Left hindlimb (tissue), 1 donor: ENCODE results near the gene DHX15.

Experiments
- DNase-seq: peaks from one replicate; pipeline ENCODE4 v3.0.0-alpha.2; 2018

The DHX15 gene

GRCh38 chr4:24584211-24584850 lies at the start of gene DHX15:
Gene DHX15 (minus strand): TSS chr4:24584554. CDS start chr4:24584393, 161 bp downstream.
- DNase-seq: peak; percentile 96

- DNase-seq: no peak
These were observed 47.7 kb upstream of the DHX15 start for GRCh38 chr4:24632011-24632410.

DNA sequence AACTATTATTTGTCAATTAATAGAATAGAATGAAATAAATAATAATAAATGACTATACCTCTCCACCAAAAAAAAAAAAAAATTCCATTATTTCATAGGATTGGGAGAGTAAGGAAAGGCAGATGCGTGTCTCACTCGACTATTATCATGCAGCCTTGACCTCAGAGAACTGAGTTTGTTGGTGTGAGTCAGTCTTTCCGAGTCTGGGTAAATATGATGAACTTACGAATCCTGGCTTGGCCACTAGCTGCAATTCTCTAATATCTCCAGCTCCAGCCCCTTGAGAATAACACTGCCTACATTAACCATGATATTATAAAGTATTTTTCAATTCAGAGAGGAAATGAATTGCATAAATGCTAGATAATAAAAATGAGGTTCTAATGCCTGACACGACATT lies 46.6 kb upstream of the DHX15 start:
- no peak for DNase-seq

- no peak for DNase-seq
These were observed 40.7 kb upstream of the DHX15 start for GRCh38 chr4:24625091-24625490.

- no peak for DNase-seq
These were observed 40.0 kb upstream of the DHX15 start for GRCh38 chr4:24624381-24624780.

DNA sequence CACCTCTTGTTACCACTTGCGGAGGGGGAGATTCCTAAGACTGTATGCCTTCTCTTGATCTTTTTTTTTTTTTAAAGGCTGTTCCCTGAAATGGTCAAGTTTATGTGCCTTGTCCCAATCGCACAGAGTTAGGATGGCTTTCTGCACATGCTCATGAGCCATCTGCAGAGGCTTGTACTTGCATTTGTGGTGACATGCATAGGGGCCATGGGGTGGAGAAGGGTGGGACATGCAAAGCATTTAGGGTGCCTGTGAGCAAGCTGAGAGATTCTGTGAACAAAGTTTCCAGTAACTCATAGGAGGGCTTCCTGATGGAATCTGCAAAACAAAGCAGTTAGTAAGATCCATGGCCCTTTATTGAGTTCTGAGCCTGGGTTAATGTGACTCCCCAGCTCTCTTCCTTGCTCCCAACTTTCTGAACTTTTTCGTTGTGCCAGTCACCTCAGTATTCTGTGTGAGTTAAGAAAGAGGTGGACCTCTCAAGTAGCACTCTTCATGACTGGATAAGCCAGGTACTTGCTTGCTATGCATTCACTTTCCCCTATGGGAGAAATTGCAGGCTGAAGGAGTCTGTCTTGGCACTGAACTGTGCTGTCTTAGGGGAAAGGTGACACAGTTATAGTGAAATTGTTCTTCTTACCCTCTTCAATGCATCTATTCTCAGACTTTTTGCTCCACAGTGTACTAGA lies 37.9 kb upstream of the DHX15 start:
- no peak for DNase-seq

DNA sequence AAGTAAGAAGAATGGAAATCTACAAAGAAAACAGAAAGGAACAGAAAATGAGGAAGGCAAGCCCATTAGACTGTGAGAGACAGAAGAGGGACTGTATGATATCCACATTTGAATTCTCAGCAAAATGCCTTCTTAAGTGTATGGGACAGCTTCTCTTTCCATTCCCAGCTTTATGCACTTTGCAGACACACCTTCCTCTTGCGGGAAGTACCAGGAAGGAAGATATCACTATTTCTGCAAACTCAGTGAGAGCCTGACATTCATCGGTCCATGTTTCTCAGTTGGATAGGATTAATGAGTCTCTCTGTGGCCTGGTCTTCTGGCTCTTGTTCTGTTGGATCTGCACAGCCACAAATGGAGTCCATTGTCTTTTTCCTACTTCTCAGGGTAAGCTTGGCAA lies 31.6 kb upstream of the DHX15 start:
- no peak for DNase-seq

DNA sequence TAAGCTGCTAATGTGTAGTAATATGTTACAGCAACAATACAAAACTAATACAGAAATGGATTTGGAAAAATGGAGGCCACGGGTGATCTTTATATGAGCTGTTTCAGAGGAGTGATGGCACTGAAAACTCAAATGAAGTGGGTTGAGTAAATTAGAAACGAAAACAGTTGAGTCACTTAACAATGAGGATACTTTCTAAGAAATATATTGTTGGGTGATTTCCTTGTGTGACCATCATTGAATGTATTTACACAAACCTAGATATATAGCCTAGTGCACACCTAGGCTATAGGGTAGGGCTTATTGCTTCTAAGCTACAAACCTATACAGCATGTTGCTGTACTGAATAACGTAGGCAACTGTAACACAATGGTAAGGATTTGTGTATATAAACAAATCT lies 30.5 kb upstream of the DHX15 start:
- no peak for DNase-seq

DNA sequence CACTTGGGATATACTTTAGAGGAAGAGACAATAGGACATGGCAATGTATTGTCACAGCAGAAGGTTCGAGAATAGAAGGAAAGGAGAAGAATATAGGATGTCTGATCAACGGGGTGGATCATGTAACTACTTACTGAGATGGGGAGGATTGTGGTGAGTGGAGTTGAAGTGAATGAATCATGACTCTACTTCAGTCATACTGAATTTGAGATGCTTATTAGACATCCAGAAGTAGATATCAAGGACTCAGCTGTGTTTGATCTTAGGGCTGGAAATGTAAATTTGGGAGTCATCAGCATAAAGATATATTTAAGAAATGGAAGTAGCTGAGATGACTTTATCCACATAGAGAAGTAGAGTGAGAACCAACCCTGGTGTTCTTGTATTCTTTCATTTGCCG lies 29.1 kb upstream of the DHX15 start:
- DNase-seq: no peak

GRCh38 chr4:24611575-24611974 lies 27.2 kb upstream of the DHX15 start:
- DNase-seq: no peak

DNA sequence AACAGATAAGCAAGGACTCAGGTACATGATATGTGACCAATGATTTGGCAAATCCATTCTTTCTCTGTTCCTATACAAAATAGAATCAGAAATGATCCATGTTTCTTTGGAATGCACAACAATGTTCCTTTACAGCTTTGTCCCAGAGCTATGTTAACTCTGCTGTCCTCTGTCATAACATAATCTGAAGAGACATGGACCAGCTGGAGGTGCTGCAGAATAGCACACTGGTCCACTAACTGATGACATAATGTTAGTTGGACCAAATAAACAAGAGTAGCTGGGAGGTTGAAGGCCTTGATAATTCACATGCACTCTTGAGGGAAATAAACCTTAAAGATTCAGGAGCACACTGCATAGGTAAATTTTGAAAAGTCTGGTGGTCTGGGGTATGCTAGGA lies 23.0 kb upstream of the DHX15 start:
- no peak for DNase-seq

- no peak for DNase-seq
These were observed 20.9 kb upstream of the DHX15 start for GRCh38 chr4:24605216-24605615.

GRCh38 chr4:24604558-24605214 lies 20.3 kb upstream of the DHX15 start:
- no peak for DNase-seq

- DNase-seq: no peak
These were observed 19.0 kb upstream of the DHX15 start for GRCh38 chr4:24603343-24603742.

- no peak for DNase-seq
These were observed 16.8 kb upstream of the DHX15 start for GRCh38 chr4:24601121-24601520.

DNA sequence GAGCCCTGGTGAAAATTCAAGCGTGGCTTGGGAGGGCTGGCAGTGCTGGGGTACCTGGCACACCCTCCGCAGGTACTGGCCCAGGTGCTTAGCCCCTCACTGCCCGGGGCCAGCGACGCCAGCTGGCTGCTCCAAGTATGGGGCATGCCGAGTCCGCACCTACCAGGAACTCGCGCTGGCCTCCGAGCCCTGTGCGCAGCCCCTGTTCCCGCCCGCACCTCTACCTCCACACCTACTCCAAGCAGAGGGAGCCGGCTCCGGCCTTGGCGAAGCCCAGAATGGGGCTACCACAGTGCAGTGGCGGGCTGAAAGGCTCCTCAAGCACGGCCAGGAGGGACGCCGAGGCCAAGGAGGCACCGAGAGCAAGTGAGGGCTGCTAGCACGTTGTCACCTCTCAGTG lies 14.9 kb upstream of the DHX15 start:
- no peak for DNase-seq

DNA sequence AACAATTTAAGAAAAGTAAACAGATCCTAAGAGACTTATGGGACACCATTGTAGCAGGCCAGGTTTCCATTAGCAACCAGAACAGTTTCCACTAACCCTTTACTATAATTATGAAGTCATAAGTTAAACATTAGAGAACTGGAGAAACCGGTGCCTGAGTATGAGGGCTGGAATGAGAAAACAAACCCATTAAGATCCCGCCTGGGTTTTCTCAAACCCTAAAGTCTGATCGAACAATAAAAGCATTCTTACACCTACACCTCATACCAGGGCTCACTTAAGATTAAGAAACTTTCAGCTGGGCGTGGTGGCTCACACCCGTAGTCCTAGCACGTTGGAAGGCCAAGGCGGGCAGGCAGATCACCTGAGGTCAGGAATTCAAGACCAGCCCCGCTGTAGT lies 13.7 kb upstream of the DHX15 start:
- no peak for DNase-seq

- no peak for DNase-seq
These were observed 11.3 kb upstream of the DHX15 start for GRCh38 chr4:24595659-24596058.

- DNase-seq: no peak
These were observed 10.5 kb upstream of the DHX15 start for GRCh38 chr4:24594887-24595286.

GRCh38 chr4:24589448-24589847 lies 5.1 kb upstream of the DHX15 start:
- DNase-seq: no peak

DNA sequence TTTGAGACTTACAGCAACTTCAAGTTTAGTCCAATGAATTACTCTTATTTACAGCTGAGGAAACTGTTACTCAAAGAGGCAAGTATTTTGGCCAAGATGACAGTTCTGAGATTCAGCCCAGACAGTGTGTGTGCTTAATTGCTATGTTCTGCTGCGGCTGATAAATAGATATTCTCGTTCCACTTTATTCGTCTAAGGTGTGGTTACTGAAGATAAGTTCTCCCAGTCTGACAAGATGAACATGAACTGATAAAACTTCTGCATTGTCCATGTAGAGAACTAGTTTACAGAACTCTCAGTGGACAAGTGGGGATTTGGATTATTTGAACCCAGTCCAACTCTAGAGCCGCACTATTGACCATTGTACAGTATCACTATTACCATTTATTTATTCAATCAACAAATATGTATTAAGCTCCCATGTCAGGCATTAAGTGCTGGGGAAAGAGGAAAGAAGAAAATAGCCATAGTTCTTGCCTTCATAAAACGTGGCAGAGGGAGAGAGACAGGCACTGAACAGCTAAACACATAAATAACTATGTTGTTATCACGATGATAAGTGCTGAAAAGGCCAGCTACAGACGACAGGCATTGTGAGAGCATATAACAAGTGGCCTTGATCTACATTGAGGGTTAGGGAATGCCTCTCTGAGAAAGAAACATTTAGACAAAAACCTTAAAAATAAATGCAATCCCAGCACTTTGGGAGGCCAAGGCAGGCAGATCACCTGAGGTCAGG lies 4.0 kb upstream of the DHX15 start:
- DNase-seq: no peak

DNA sequence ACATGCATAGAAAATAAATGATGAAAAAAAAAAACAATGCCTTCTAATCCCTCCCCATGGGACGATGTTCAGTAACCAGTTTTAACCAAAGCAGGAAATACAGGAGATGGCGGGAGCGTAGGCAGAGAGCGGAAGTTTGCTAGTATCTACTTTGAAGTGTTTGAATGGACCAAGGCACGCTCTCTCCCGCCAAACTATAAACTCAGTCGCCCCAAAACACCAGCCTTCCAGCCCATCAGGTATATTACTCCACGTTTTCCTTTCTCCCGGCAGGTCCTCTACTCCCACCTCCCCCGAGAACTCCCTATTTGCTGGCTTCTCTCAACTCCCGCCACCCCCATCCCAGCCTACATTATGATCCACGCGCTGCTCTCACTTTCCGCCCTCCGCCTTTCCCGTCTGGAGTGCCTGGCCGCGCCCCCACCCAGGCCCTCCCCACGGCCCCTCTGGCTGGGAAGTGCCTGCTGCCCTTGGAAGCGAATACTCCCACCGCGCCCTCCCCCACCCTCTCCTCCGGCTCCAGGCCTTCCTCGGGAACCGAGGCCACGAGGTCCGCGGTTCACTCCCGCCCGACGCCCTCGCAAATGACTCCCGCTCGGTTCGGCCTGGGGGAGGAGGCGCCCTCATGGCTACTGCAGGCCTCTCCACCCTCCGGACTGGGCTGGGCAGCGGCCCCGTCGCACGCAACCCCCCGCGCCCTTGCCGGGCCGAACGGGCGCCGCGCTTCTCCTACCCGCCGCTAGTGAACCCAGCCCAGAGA lies 723 bp downstream of the DHX15 start:
- peak; percentile 88 for DNase-seq
